HepG2 (cell line): Measurements from ENCODE around the gene ELP1. TPM values are rescaled to one million over a fixed set of nuclear protein-coding genes. Genes with fewer than 3 reads are reported as not detected.

Experiments used
- HMG20A ChIP-seq: IDR thresholded peaks from 2 replicates; pipeline ENCODE4 v1.6.1; 2016; ENCODE audit warnings: borderline replicate concordance
- MAFK ChIP-seq, 2 experiments: IDR thresholded peaks in 1 of 2; conservative IDR thresholded peaks in 1 of 2; 2 replicates each; pipeline ENCODE4 v1.6.1; 2011; ENCODE audit warnings: improper control_type of control experiment in 2 of 2, low read length in 2 of 2
- MIXL1 ChIP-seq: IDR thresholded peaks from 2 replicates; pipeline ENCODE4 v1.6.1; 2016
- MLLT10 ChIP-seq: sonication (generic); formaldehyde crosslinking; IDR thresholded peaks from 2 replicates; pipeline ENCODE4 v1.4.0; 2020; ENCODE audit warnings: missing genetic modification reagents
- SMC3 ChIP-seq: IDR thresholded peaks from 2 replicates; pipeline ENCODE4 v1.6.1; 2011; ENCODE audit warnings: low read length, improper control_type of control experiment
- SNRNP70 ChIP-seq: fragments of 200-400 bp; formaldehyde crosslinking; IDR thresholded peaks from 2 replicates; pipeline ENCODE4 v1.6.1; 2017; ENCODE audit warnings: mild to moderate bottlenecking, low read depth, low read length, moderate library complexity
- ZBTB42 ChIP-seq: sonication (generic); formaldehyde crosslinking; IDR thresholded peaks from 2 replicates; pipeline ENCODE4 v1.5.0; 2020; ENCODE audit warnings: mild to moderate bottlenecking, missing genetic modification reagents
- ZNF230 ChIP-seq: sonication (generic); formaldehyde crosslinking; IDR thresholded peaks from 2 replicates; pipeline ENCODE4 v1.4.0; 2020; ENCODE audit warnings: mild to moderate bottlenecking, missing genetic modification reagents
- ZNF615 ChIP-seq: sonication (generic); formaldehyde crosslinking; IDR thresholded peaks from 2 replicates; pipeline ENCODE4 v1.5.0; 2020; ENCODE audit warnings: mild to moderate bottlenecking, missing genetic modification reagents, borderline replicate concordance
- ZNF841 ChIP-seq: sonication (generic); formaldehyde crosslinking; IDR thresholded peaks from 2 replicates; pipeline ENCODE4 v1.8.1; 2023; ENCODE audit warnings: missing genetic modification reagents, borderline replicate concordance
- polyA plus RNA-seq, 8 experiments: library from polyadenylated mRNA; depleted of rRNA in 3 of 8; stranded (reverse) in 7 of 8; unstranded in 1 of 8; fragments of >200 nt; fragmentation: Illumina TruSeq in 4 of 8; extraction: Trizol in 4 of 8; gene quantifications; 2 replicates each; pipeline versions ENCODE4 v1.2.1 to v1.2.3, GENCODE V29; 2011 to 2016; ENCODE audit warnings: low read depth in 4 of 8, missing spikeins in 1 of 8, mixed read lengths in 1 of 8; ENCODE audit not compliant: insufficient read depth in 1 of 8
- total RNA-seq, 5 experiments: library from RNA; depleted of rRNA; stranded (reverse); fragments of >200 nt; fragmentation: Illumina TruSeq; extraction: Trizol; gene quantifications; 2 replicates each; pipeline ENCODE4 v1.2.3, GENCODE V29; 2016; ENCODE audit warnings: low read depth in 1 of 5
- TF ChIP-seq, protein P1 (sequence below): sonication (generic); formaldehyde crosslinking; IDR thresholded peaks from 2 replicates; pipeline ENCODE4 v1.8.1; 2023; ENCODE audit warnings: mild to moderate bottlenecking, missing genetic modification reagents
- TF ChIP-seq, protein P2 (sequence below): sonication (generic); formaldehyde crosslinking; IDR thresholded peaks from 2 replicates; pipeline ENCODE4 v1.9.0; 2021; ENCODE audit warnings: mild to moderate bottlenecking, missing genetic modification reagents
- TF ChIP-seq, protein P3 (sequence below): sonication (generic); formaldehyde crosslinking; IDR thresholded peaks from 2 replicates; pipeline ENCODE4 v1.4.0; 2020; ENCODE audit warnings: missing genetic modification reagents, mild to moderate bottlenecking, borderline replicate concordance
- TF ChIP-seq, protein P4 (sequence below): sonication (generic); formaldehyde crosslinking; IDR thresholded peaks from 2 replicates; pipeline ENCODE4 v1.4.0; 2020; ENCODE audit warnings: missing genetic modification reagents, borderline replicate concordance

Gene ELP1
- total and polyA plus RNA-seq, 2 of the 13 experiments (the other 11 are each of a cell fraction or from before 2014, with no cell fraction given), result 157 to 275 TPM

DNA sequence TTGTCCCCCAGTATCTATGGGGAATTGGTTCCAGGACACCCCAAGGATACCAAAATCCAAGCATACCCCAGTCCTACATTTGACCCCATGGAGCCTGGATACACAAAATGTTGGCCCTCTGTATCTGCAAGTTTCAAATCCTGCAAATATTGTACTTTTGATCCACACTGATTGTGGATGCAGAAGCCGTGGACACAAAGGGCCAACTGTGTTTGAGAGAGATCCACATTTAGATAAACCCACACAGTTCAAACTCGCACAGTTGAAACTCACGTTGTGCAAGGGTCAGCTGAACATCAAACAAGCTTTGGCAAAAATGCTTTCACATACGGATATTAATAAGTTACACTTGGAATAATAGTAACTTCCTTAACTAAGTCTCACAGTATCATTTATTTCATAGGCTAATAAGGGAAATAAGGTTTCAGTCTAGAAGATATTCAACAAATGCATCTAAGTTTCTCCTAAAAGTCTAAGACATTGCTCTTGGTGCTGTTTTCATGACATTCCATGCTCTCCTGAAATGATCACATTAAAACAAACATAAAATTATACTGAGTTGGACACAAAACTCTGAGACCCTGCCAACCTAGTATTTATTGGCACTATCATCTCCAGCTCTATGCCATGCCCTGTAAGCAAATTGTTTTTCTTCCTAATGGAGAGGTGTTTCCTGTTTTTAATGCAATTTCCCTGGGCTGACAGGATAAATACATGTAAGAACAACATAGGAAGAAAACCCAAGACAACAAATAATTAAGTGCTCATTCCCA lies 39.5 kb downstream of the ELP1 start (continued):
- TF ChIP-seq, protein P1, sequence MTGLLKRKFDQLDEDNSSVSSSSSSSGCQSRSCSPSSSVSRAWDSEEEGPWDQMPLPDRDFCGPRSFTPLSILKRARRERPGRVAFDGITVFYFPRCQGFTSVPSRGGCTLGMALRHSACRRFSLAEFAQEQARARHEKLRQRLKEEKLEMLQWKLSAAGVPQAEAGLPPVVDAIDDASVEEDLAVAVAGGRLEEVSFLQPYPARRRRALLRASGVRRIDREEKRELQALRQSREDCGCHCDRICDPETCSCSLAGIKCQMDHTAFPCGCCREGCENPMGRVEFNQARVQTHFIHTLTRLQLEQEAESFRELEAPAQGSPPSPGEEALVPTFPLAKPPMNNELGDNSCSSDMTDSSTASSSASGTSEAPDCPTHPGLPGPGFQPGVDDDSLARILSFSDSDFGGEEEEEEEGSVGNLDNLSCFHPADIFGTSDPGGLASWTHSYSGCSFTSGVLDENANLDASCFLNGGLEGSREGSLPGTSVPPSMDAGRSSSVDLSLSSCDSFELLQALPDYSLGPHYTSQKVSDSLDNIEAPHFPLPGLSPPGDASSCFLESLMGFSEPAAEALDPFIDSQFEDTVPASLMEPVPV (CRISPR knock-in tag), result no peak
- TF ChIP-seq, protein P2, sequence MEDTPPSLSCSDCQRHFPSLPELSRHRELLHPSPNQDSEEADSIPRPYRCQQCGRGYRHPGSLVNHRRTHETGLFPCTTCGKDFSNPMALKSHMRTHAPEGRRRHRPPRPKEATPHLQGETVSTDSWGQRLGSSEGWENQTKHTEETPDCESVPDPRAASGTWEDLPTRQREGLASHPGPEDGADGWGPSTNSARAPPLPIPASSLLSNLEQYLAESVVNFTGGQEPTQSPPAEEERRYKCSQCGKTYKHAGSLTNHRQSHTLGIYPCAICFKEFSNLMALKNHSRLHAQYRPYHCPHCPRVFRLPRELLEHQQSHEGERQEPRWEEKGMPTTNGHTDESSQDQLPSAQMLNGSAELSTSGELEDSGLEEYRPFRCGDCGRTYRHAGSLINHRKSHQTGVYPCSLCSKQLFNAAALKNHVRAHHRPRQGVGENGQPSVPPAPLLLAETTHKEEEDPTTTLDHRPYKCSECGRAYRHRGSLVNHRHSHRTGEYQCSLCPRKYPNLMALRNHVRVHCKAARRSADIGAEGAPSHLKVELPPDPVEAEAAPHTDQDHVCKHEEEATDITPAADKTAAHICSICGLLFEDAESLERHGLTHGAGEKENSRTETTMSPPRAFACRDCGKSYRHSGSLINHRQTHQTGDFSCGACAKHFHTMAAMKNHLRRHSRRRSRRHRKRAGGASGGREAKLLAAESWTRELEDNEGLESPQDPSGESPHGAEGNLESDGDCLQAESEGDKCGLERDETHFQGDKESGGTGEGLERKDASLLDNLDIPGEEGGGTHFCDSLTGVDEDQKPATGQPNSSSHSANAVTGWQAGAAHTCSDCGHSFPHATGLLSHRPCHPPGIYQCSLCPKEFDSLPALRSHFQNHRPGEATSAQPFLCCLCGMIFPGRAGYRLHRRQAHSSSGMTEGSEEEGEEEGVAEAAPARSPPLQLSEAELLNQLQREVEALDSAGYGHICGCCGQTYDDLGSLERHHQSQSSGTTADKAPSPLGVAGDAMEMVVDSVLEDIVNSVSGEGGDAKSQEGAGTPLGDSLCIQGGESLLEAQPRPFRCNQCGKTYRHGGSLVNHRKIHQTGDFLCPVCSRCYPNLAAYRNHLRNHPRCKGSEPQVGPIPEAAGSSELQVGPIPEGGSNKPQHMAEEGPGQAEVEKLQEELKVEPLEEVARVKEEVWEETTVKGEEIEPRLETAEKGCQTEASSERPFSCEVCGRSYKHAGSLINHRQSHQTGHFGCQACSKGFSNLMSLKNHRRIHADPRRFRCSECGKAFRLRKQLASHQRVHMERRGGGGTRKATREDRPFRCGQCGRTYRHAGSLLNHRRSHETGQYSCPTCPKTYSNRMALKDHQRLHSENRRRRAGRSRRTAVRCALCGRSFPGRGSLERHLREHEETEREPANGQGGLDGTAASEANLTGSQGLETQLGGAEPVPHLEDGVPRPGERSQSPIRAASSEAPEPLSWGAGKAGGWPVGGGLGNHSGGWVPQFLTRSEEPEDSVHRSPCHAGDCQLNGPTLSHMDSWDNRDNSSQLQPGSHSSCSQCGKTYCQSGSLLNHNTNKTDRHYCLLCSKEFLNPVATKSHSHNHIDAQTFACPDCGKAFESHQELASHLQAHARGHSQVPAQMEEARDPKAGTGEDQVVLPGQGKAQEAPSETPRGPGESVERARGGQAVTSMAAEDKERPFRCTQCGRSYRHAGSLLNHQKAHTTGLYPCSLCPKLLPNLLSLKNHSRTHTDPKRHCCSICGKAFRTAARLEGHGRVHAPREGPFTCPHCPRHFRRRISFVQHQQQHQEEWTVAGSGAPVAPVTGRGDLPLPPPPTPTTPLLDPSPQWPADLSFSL (CRISPR knock-in tag), result peak; percentile 92
- TF ChIP-seq ZNF841 (CRISPR knock-in tag), result no peak
- no peak for TF ChIP-seq ZNF230 (CRISPR knock-in tag)
- TF ChIP-seq ZNF615, result no peak
- peak; percentile 89; the same call in 1 of the 2 replicates for TF ChIP-seq HMG20A
- no peak for TF ChIP-seq SNRNP70
- TF ChIP-seq, protein P3, sequence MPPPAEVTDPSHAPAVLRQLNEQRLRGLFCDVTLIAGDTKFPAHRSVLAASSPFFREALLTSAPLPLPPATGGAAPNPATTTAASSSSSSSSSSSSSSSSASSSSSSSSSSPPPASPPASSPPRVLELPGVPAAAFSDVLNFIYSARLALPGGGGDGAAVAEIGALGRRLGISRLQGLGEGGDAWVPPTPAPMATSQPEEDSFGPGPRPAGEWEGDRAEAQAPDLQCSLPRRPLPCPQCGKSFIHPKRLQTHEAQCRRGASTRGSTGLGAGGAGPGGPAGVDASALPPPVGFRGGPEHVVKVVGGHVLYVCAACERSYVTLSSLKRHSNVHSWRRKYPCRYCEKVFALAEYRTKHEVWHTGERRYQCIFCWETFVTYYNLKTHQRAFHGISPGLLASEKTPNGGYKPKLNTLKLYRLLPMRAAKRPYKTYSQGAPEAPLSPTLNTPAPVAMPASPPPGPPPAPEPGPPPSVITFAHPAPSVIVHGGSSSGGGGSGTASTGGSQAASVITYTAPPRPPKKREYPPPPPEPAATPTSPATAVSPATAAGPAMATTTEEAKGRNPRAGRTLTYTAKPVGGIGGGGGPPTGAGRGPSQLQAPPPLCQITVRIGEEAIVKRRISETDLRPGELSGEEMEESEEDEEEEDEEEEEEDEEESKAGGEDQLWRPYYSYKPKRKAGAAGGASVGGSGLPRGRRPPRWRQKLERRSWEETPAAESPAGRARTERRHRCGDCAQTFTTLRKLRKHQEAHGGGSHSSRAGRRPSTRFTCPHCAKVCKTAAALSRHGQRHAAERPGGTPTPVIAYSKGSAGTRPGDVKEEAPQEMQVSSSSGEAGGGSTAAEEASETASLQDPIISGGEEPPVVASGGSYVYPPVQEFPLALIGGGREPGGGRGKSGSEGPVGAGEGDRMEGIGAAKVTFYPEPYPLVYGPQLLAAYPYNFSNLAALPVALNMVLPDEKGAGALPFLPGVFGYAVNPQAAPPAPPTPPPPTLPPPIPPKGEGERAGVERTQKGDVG (CRISPR knock-in tag), result no peak
- no peak for TF ChIP-seq MLLT10 (CRISPR knock-in tag)
- no peak for TF ChIP-seq ZBTB42 (CRISPR knock-in tag)
- peak; percentile 29; the same call in 1 of the 2 replicates for TF ChIP-seq SMC3
- TF ChIP-seq MAFK (conservative IDR thresholded peaks at IDR 0.05 in 1 of 2, IDR thresholded peaks at IDR 0.05 in 1 of 2; ENCODE audit: low read length in 2 of 2), result peak in 1 of 2 experiments; percentile 45; a peak in 3 of 4 replicates
- TF ChIP-seq MIXL1 (CRISPR knock-in tag), result peak; percentile 90
- TF ChIP-seq, protein P4, sequence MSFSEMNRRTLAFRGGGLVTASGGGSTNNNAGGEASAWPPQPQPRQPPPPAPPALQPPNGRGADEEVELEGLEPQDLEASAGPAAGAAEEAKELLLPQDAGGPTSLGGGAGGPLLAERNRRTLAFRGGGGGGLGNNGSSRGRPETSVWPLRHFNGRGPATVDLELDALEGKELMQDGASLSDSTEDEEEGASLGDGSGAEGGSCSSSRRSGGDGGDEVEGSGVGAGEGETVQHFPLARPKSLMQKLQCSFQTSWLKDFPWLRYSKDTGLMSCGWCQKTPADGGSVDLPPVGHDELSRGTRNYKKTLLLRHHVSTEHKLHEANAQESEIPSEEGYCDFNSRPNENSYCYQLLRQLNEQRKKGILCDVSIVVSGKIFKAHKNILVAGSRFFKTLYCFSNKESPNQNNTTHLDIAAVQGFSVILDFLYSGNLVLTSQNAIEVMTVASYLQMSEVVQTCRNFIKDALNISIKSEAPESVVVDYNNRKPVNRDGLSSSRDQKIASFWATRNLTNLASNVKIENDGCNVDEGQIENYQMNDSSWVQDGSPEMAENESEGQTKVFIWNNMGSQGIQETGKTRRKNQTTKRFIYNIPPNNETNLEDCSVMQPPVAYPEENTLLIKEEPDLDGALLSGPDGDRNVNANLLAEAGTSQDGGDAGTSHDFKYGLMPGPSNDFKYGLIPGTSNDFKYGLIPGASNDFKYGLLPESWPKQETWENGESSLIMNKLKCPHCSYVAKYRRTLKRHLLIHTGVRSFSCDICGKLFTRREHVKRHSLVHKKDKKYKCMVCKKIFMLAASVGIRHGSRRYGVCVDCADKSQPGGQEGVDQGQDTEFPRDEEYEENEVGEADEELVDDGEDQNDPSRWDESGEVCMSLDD (CRISPR knock-in tag), result peak; percentile 89; the same call in 1 of the 2 replicates
